H9 (cell line): ENCODE data around the gene CCDC124. TPM values are rescaled to one million over a fixed set of nuclear protein-coding genes. Genes with fewer than 3 reads are reported as not detected.
A peak's percentile ranks its signal among the peaks of the same experiment; 100 is the strongest.

Experiments used
- DNase-seq: peaks from one replicate; pipeline ENCODE4 v3.0.0-alpha.2; 2017
- H2AFZ ChIP-seq: one replicate; pipeline ENCODE4 v1.6.1; 2013; ENCODE audit warnings: mild to moderate bottlenecking, low read length, control low read depth, moderate library complexity
- H2AK5ac ChIP-seq: 2 replicates; pipeline ENCODE4 v1.6.1; 2013; ENCODE audit warnings: low read length, control low read depth, mixed read lengths; ENCODE audit not compliant: insufficient read length
- H2BK120ac ChIP-seq: one replicate; pipeline ENCODE4 v1.6.1; 2013; ENCODE audit warnings: low read depth, mild to moderate bottlenecking, low read length, control low read depth, inconsistent platforms; ENCODE audit not compliant: poor library complexity, severe bottlenecking
- H2BK12ac ChIP-seq: 2 replicates; pipeline ENCODE4 v1.6.1; 2013; ENCODE audit warnings: low read length, control low read depth, mixed read lengths, low read depth; ENCODE audit not compliant: insufficient read length
- H2BK15ac ChIP-seq: 2 replicates; pipeline ENCODE4 v1.6.1; 2013; ENCODE audit warnings: low read depth, low read length, control low read depth
- H2BK20ac ChIP-seq: one replicate; pipeline ENCODE4 v1.6.1; 2013; ENCODE audit warnings: low read depth, mild to moderate bottlenecking, low read length, control low read depth, inconsistent platforms; ENCODE audit not compliant: poor library complexity, severe bottlenecking
- H2BK5ac ChIP-seq: 2 replicates; pipeline ENCODE4 v1.6.1; 2013; ENCODE audit warnings: low read length, control low read depth, mixed read lengths; ENCODE audit not compliant: insufficient read length
- H3K14ac ChIP-seq: 2 replicates; pipeline ENCODE4 v1.6.1; 2013; ENCODE audit warnings: low read length, control low read depth; ENCODE audit not compliant: insufficient read depth
- H3K18ac ChIP-seq: 2 replicates; pipeline ENCODE4 v1.6.1; 2013; ENCODE audit warnings: low read depth, mild to moderate bottlenecking, mixed read lengths, low read length, control low read depth; ENCODE audit not compliant: insufficient read length
- H3K23ac ChIP-seq: 2 replicates; pipeline ENCODE4 v1.6.1; 2013; ENCODE audit warnings: low read length, control low read depth, mixed read lengths, low read depth; ENCODE audit not compliant: insufficient read length
- H3K23me2 ChIP-seq: 2 replicates; pipeline ENCODE4 v1.6.1; 2013; ENCODE audit warnings: low read depth, mild to moderate bottlenecking, mixed read lengths, low read length, control low read depth; ENCODE audit not compliant: insufficient read length, poor library complexity, severe bottlenecking
- H3K27ac ChIP-seq: 2 replicates; pipeline ENCODE4 v1.5.1; 2013; ENCODE audit warnings: low read length, control low read depth, mixed read lengths, low read depth; ENCODE audit not compliant: insufficient read length
- H3K27me3 ChIP-seq: 2 replicates; pipeline ENCODE4 v1.6.1; 2013; ENCODE audit warnings: low read length, control low read depth, inconsistent platforms; ENCODE audit not compliant: insufficient read depth
- H3K4ac ChIP-seq: 2 replicates; pipeline ENCODE4 v1.6.1; 2013; ENCODE audit warnings: low read depth, mild to moderate bottlenecking, control low read depth, inconsistent platforms, low read length, moderate library complexity
- H3K4me1 ChIP-seq: 2 replicates; pipeline ENCODE4 v1.6.1; 2013; ENCODE audit warnings: low read length, control low read depth, inconsistent platforms; ENCODE audit not compliant: insufficient read depth
- H3K4me2 ChIP-seq: 2 replicates; pipeline ENCODE4 v1.6.1; 2013; ENCODE audit warnings: low read length, control low read depth, mixed read lengths; ENCODE audit not compliant: insufficient read length, insufficient read depth
- H3K56ac ChIP-seq: 2 replicates; pipeline ENCODE4 v1.6.1; 2013; ENCODE audit warnings: low read depth, mild to moderate bottlenecking, mixed read lengths, low read length, control low read depth; ENCODE audit not compliant: insufficient read length
- H3K79me1 ChIP-seq: 2 replicates; pipeline ENCODE4 v1.6.1; 2013; ENCODE audit warnings: low read depth, mild to moderate bottlenecking, moderate library complexity, low read length, control low read depth, inconsistent platforms; ENCODE audit not compliant: insufficient read depth, poor library complexity, severe bottlenecking
- H3K79me2 ChIP-seq: 2 replicates; pipeline ENCODE4 v1.6.1; 2013; ENCODE audit warnings: low read length, control low read depth, inconsistent platforms; ENCODE audit not compliant: insufficient read depth
- H3K9ac ChIP-seq: 2 replicates; pipeline ENCODE4 v1.6.1; 2013; ENCODE audit warnings: low read length, control low read depth, mixed read lengths; ENCODE audit not compliant: insufficient read length; ENCODE audit errors: extremely low read depth
- H3K9me3 ChIP-seq: one replicate; pipeline ENCODE4 v1.6.1; 2013; ENCODE audit warnings: low read depth, low read length, inconsistent platforms; ENCODE audit not compliant: control insufficient read depth
- H3T11ph ChIP-seq: one replicate; pipeline ENCODE4 v1.6.1; 2013; ENCODE audit warnings: mild to moderate bottlenecking, low read length, control low read depth, inconsistent platforms
- H4K20me1 ChIP-seq: one replicate; pipeline ENCODE4 v1.6.1; 2013; ENCODE audit not compliant: control insufficient read depth, insufficient read length, insufficient read depth
- H4K5ac ChIP-seq: 2 replicates; pipeline ENCODE4 v1.6.1; 2013; ENCODE audit warnings: low read depth, mild to moderate bottlenecking, mixed read lengths, low read length, control low read depth; ENCODE audit not compliant: insufficient read length
- H4K8ac ChIP-seq: replicated peaks from 2 replicates; pipeline ENCODE4 v1.6.1; 2013; ENCODE audit warnings: low read length, control low read depth, mixed read lengths, low read depth; ENCODE audit not compliant: insufficient read length
- H4K91ac ChIP-seq: 2 replicates; pipeline ENCODE4 v1.6.1; 2013; ENCODE audit warnings: low read depth, mild to moderate bottlenecking, moderate library complexity, mixed read lengths, low read length, control low read depth; ENCODE audit not compliant: insufficient read length
- H3K27ac Mint-ChIP-seq, 3 experiments: 2 replicates in 2 of 3; 3 replicates in 1 of 3; pipeline ENCODE4 v1.8.0; 2020 to 2021; ENCODE audit warnings: mixed read lengths in 3 of 3, mild to moderate bottlenecking in 1 of 3, moderate library complexity in 1 of 3
- H3K27me3 Mint-ChIP-seq: 2 replicates; pipeline ENCODE4 v1.8.0; 2021; ENCODE audit warnings: low read depth, mild to moderate bottlenecking, moderate library complexity, mixed read lengths
- H3K36me3 Mint-ChIP-seq, 3 experiments: 2 replicates in 2 of 3; 3 replicates in 1 of 3; pipeline ENCODE4 v1.8.0; 2020 to 2021; ENCODE audit warnings: low read depth in 3 of 3, mixed read lengths in 3 of 3; ENCODE audit not compliant: insufficient read depth in 1 of 3
- H3K4me1 Mint-ChIP-seq, 2 experiments: 2 replicates each; pipeline ENCODE4 v1.8.0; 2020; ENCODE audit warnings: mixed read lengths in 2 of 2
- H3K4me3 Mint-ChIP-seq, 2 experiments: 2 replicates in 1 of 2; 3 replicates in 1 of 2; pipeline ENCODE4 v1.8.0; 2020 to 2021; ENCODE audit warnings: mild to moderate bottlenecking in 2 of 2, mixed read lengths in 2 of 2, moderate library complexity in 1 of 2
- H3K9me3 Mint-ChIP-seq, 2 experiments: 2 replicates in 1 of 2; 3 replicates in 1 of 2; pipeline ENCODE4 v1.8.0; 2020; ENCODE audit warnings: mild to moderate bottlenecking in 2 of 2, mixed read lengths in 2 of 2, moderate library complexity in 1 of 2
- CTCF ChIP-seq: fragments of 200-600 bp; sonication (generic); conservative IDR thresholded peaks from 3 replicates; pipeline ENCODE4 v1.8.0; 2021; ENCODE audit warnings: antibody characterized with exemption, mild to moderate bottlenecking
- WGBS: extraction: QIAGEN DNeasy Blood & Tissue Kit; methylation state at CpG from one replicate; pipeline ENCODE4 v1.1.7; 2013; ENCODE audit warnings: missing lambda C conversion rate, low lambda C conversion rate, mixed read lengths; ENCODE audit not compliant: insufficient read length; ENCODE audit errors: extremely low coverage; 5-methylcytosine and 5-hydroxymethylcytosine counted together
- total RNA-seq: library from RNA; stranded (reverse); gene quantifications from 2 replicates; pipeline ENCODE4 v1.2.1, GENCODE V29; 2021

Gene CCDC124
- total RNA-seq, 1 experiment from 2014 or later, result 119 TPM

- Histone ChIP-seq H2BK20ac (no peak overlapping the region), H4K91ac (no peak overlapping the region), H2AK5ac (no peak overlapping the region), H3K18ac (no peak overlapping the region), H3K27me3 (peaks cover 27% of the 10 kb centered on the region; the same call in 1 of the 2 replicates), H3T11ph (no peak overlapping the region), H2BK12ac (no peak overlapping the region), H3K79me1 (no peaks in the 10 kb centered on the region), H4K20me1 (no peaks in the 10 kb centered on the region), H2AFZ (no peak overlapping the region), H2BK5ac (no peak overlapping the region), H3K4ac (no peak overlapping the region), H3K4me2 (peak overlapping the region; percentile 63), H3K23me2 (peaks cover 39% of the 10 kb centered on the region), H3K23ac (no peak overlapping the region), H3K14ac (no peak overlapping the region), H3K56ac (no peak overlapping the region), H3K27ac (no peak overlapping the region), H4K5ac (no peak overlapping the region), H2BK120ac (no peak overlapping the region), H2BK15ac (no peak overlapping the region), H3K4me1 (peaks cover 1% of the 10 kb centered on the region; the same call in 1 of the 2 replicates), H3K9ac (no peak overlapping the region), H3K79me2 (no peaks in the 10 kb centered on the region), H3K9me3 (no peaks in the 10 kb centered on the region), H4K8ac (no peak overlapping the region)
- H3K4me3 Mint-ChIP-seq, result peak overlapping the region; percentile 59 to 84
- H3K4me1 Mint-ChIP-seq, result peaks cover 34 to 46% of the 10 kb centered on the region in 2 experiments
- H3K36me3 Mint-ChIP-seq, result no peaks in the 10 kb centered on the region
- no peak for TF ChIP-seq CTCF
- H3K27me3 Mint-ChIP-seq, result peaks cover 63% of the 10 kb centered on the region
- peak; percentile 79 for DNase-seq
- H3K27ac Mint-ChIP-seq, result peak overlapping the region in 2 of 3 experiments; percentile 25 to 85; a peak in 2 of 7 replicates
- no CpG with 5 or more reads among the region's 11 CpGs for WGBS
- no peaks in the 10 kb centered on the region; a peak in 1 of 5 replicates for H3K9me3 Mint-ChIP-seq
These were observed 17.1 kb downstream of the CCDC124 start for GRCh38 chr19:17949956-17950309.
